ENCODE results near the gene OXSR1.

Gene OXSR1

GRCh38 chr3:38164952-38165721 lies at the start of gene OXSR1:
OXSR1 (plus strand) TSS chr3:38165537; CDS start chr3:38165877, 340 bp downstream.
- DNase-seq = peak; percentile 92

- no peak for DNase-seq
These were observed 49.5 kb upstream of the OXSR1 start for GRCh38 chr3:38115645-38116427.

GRCh38 chr3:38116471-38117162 lies 48.7 kb upstream of the OXSR1 start:
- DNase-seq = no peak

GRCh38 chr3:38117163-38117716 lies 48.1 kb upstream of the OXSR1 start:
- DNase-seq = no peak

- DNase-seq = peak; percentile 57 to 70
These were observed 47.5 kb upstream of the OXSR1 start for GRCh38 chr3:38117748-38118420.

GRCh38 chr3:38118421-38119247 lies 46.7 kb upstream of the OXSR1 start:
- DNase-seq = no peak

- no peak for DNase-seq
These were observed 46.1 kb upstream of the OXSR1 start for GRCh38 chr3:38119248-38119544.

GRCh38 chr3:38119821-38120692 lies 45.3 kb upstream of the OXSR1 start:
- DNase-seq = no peak

- DNase-seq = no peak
These were observed 44.5 kb upstream of the OXSR1 start for GRCh38 chr3:38120693-38121450.

- no peak for DNase-seq
These were observed 43.9 kb upstream of the OXSR1 start for GRCh38 chr3:38121451-38121831.

- DNase-seq = no peak
These were observed 43.4 kb upstream of the OXSR1 start for GRCh38 chr3:38121832-38122461.

GRCh38 chr3:38122712-38123290 lies 42.5 kb upstream of the OXSR1 start:
- no peak for DNase-seq

GRCh38 chr3:38124324-38125122 lies 40.8 kb upstream of the OXSR1 start:
- DNase-seq = no peak

GRCh38 chr3:38125305-38126120 lies 39.8 kb upstream of the OXSR1 start:
- DNase-seq = no peak

GRCh38 chr3:38126121-38126892 lies 39.0 kb upstream of the OXSR1 start:
- DNase-seq = no peak

GRCh38 chr3:38127611-38128302 lies 37.6 kb upstream of the OXSR1 start:
- DNase-seq = no peak

Measured in stimulated activated CD4-positive, alpha-beta T cell treated with anti-CD3 and anti-CD28 coated beads, Interleukin-2, amount 100 ng/mL, for 48 hours (primary cell).